K562 (cell line): ENCODE results near the gene VWF. TPM values are rescaled to one million over a fixed set of nuclear protein-coding genes. Genes with fewer than 3 reads are reported as not detected.
A peak's percentile ranks its signal among the peaks of the same experiment; 100 is the strongest.

Experiments used
- MXI1 ChIP-seq: IDR thresholded peaks from 2 replicates; pipeline ENCODE4 v1.6.1; 2011; ENCODE audit warnings: low read depth, mild to moderate bottlenecking, improper control_type of control experiment, low read length
- NKRF ChIP-seq: fragments of 450-650 bp; IDR thresholded peaks from 2 replicates; pipeline ENCODE4 v1.6.1; 2016; ENCODE audit warnings: borderline replicate concordance
- PPARD ChIP-seq: fragments of 250-450 bp; sonication (Bioruptor Pico); IDR thresholded peaks from 2 replicates; pipeline ENCODE4 v1.8.0; 2022; ENCODE audit warnings: inconsistent platforms, mild to moderate bottlenecking, moderate library complexity
- REST ChIP-seq, 2 experiments: fragments of 450-650 bp; formaldehyde crosslinking in 1 of 2; IDR thresholded peaks; 2 replicates each; pipeline versions ENCODE4 v1.4.0 to v1.6.1; 2014 to 2020; ENCODE audit warnings: mild to moderate bottlenecking in 2 of 2, borderline replicate concordance in 1 of 2, low read depth in 1 of 2
- ZNF212 ChIP-seq: fragments of 450-650 bp; formaldehyde crosslinking; IDR thresholded peaks from 2 replicates; pipeline ENCODE4 v1.4.0; 2020; ENCODE audit warnings: mild to moderate bottlenecking
- ZNF511 ChIP-seq: sonication (generic); formaldehyde crosslinking; IDR thresholded peaks from 2 replicates; pipeline ENCODE4 v1.8.0; 2022; ENCODE audit warnings: mild to moderate bottlenecking, missing genetic modification reagents
- polyA plus RNA-seq, 8 experiments: library from polyadenylated mRNA; depleted of rRNA in 4 of 8; stranded (reverse) in 5 of 8; unstranded in 3 of 8; fragments of >200 nt; fragmentation: Nextera tagmentation in 2 of 8; fragmentation: Illumina TruSeq in 1 of 8; extraction: Ambion mirVana in 2 of 8; extraction: Trizol in 1 of 8; gene quantifications; 2 replicates each; pipeline versions ENCODE4 v1.2.1 to v1.2.3, GENCODE V29; 2011 to 2014; ENCODE audit warnings: inconsistent platforms in 1 of 8, missing spikeins in 1 of 8
- total RNA-seq, 7 experiments: library from RNA; depleted of rRNA in 6 of 7; stranded (reverse); fragments of >200 nt in 6 of 7; fragmentation: Illumina TruSeq in 2 of 7; extraction: Trizol in 2 of 7; gene quantifications; 2 replicates each; pipeline versions ENCODE4 v1.2.1 to v1.2.3, GENCODE V29; 2011 to 2021; ENCODE audit warnings: low replicate concordance in 1 of 7

VWF gene
- total and polyA plus RNA-seq, 9 of the 15 experiments (the other 6 are each of a cell fraction or from before 2014, with no cell fraction given) = 0.53 TPM; not detected in 8

- TF ChIP-seq REST (IDR thresholded peaks at IDR 0.05; ENCODE audit: borderline replicate concordance) (peak; percentile 36; the same call in 1 of the 2 replicates), REST (CRISPR knock-in tag; IDR thresholded peaks at IDR 0.05; ENCODE audit: low read depth) (no peak), ZNF511 (CRISPR knock-in tag) (no peak), MXI1 (no peak), ZNF212 (CRISPR knock-in tag) (no peak), PPARD (no peak), NKRF (no peak)
Observed at GRCh38 chr12:6067152-6067916, 57.1 kb downstream of the VWF start (continued).
